HG02981 (cell line): Measurements from ENCODE around the gene DAPK3.

Source experiments
- ATAC-seq: cut with Tn5 transposase; IDR thresholded peaks from one replicate; pipeline ENCODE4 v1.9.1; 2021; ENCODE audit warnings: mild to moderate bottlenecking, moderate library complexity; ENCODE audit not compliant: unreplicated experiment

DAPK3 gene

DNA sequence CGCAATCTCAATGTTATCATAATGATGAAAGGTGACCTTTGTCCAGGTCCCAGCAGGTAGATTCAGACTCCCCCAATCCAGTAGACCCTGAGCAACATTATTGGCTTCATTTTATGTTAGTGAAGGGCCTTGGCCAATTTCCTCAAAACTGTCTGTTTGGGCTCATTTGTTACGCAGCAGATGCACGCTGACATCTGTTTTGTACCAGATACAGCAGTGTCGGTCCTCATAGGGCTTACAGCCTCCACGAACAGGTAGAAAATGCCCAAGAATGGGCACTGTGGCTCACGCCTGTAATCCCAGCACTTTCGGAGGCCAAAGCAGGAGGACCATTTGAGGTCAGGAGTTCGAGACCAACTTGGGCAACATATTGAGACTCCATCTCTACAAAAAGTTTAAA is 51.1 kb downstream of the DAPK3 start:
- ATAC-seq, result no peak

DNA sequence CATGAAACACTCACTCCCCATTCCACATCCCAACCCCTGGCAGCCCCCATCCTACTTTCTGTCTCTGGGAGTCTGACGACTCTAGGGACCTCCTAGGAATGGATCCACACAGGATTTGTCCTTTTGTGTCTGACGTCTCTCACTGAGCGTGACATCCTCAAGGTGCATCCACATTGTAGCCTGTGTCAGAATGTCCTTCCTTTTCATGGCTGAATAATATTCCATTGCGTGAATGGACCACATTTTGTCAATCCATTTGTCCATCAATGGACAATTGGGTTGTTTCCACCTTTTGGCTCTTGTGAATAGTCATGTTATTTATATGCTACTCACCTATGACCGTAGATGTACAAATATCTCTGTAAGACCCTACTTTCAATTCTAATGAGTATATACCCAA is 54.9 kb downstream of the DAPK3 start:
- ATAC-seq, result no peak

GRCh38 chr19:3914199-3914598 is 56.7 kb downstream of the DAPK3 start:
- ATAC-seq, result no peak

DNA sequence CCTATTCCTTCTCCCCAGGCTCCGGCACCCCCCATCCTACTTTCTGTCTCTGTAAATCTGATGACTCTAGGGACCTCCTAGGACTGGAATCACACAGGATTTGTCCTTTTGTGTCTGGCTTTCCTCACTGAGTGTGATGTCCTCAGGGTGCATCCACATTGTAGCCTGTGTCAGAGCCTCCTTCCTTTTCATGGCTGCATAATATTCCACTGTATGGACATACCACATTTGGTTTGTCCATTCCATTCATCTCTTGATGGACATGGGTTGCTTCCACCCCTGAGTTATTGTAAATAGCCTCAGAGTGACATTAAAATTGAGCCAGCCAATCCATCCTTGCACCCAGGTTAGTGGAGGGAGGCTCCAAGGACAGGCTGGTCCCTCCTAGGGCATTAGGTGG is 60.8 kb downstream of the DAPK3 start:
- no peak for ATAC-seq
